ENCODE data around the gene RSBN1.

DNA sequence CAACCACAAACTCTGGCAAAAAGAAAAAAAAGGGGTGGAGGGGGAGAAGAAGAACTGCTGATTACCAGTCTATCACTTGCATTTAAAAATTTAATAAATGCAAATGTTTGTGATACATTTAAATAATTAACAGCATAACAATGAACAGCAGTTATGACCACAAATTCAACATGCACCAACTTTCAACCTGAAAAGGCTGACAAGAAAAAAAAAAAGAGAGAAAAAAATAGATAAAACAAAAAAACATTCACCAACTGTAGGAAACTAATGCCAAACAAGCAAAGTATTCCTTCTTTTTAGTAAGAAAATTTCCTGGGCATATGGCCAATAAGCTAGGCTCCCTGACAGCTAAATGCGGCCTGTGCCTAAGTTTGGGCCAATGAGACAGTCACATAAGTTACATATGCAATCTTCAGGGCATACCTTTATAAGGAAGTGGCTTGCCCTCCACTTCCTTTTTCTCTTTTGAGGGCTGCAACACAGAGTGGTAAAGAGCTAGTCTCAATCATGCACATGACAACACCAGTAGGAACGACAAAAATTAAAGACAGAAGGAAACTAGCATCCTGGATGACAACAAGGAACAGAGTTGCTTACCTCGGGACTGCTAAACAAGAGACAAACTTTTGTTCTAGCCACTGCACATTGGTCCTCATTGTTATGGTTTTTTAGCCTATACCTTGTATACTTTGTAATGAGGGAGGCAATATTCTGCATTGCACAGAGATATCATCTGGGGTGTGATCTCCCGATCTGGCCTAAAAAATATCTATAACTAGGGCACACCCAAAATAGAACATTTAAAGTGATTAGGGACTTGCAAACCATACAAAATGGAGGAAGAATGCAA, 28.8 kb downstream of the RSBN1 start:
- TF ChIP-seq YY1 (IDR thresholded peaks at IDR 0.05; ENCODE audit: insufficient read depth, insufficient read length): no peak
- no peak for TF ChIP-seq ZNF274 (IDR thresholded peaks at IDR 0.05; ENCODE audit: low read depth, low read length)
- TF ChIP-seq SUZ12 (IDR thresholded peaks at IDR 0.05; ENCODE audit: extremely low read depth, insufficient read depth, insufficient read length): no peak
